ENCODE measurements around the gene RAC2.

The RAC2 gene

DNA sequence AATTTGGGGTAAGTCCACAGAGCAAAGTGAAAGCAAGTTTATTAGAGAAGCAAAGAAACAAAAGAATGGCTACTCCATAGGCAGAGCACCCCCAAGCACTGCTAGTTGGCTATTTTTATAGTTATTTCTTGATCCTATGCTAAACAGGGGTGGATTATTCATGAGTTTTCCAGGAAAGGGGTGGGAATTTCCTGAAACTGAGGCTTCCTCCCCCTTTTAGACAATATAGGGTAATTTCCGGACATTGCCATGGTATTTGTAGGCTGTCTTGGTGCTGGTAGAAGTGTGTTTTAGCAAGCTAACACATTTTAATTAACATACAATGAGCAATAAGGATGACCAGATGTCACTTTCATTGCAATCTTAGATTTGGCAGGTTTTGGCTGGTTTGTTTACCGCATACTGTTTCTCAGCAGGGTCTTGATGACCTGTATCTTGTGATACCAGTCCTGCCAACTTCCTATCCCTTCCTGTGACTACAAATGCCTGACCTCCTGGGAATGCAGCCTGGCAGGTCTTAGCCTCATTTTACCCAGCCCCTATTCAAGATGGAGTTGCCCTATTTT, 55.1 kb downstream of the RAC2 start:
- ATAC-seq = no peak
- Mint-ChIP-seq H3K9me3 (no peaks in the 10 kb centered on the region), H3K4me3 (peak overlapping the region; percentile 30), H3K4me1 (peaks cover 49% of the 10 kb centered on the region), H3K36me3 (no peaks in the 10 kb centered on the region), H3K27ac (peak overlapping the region; percentile 61)
- no peak for DNase-seq (ENCODE audit: low spot score in 2 of 2)

DNA sequence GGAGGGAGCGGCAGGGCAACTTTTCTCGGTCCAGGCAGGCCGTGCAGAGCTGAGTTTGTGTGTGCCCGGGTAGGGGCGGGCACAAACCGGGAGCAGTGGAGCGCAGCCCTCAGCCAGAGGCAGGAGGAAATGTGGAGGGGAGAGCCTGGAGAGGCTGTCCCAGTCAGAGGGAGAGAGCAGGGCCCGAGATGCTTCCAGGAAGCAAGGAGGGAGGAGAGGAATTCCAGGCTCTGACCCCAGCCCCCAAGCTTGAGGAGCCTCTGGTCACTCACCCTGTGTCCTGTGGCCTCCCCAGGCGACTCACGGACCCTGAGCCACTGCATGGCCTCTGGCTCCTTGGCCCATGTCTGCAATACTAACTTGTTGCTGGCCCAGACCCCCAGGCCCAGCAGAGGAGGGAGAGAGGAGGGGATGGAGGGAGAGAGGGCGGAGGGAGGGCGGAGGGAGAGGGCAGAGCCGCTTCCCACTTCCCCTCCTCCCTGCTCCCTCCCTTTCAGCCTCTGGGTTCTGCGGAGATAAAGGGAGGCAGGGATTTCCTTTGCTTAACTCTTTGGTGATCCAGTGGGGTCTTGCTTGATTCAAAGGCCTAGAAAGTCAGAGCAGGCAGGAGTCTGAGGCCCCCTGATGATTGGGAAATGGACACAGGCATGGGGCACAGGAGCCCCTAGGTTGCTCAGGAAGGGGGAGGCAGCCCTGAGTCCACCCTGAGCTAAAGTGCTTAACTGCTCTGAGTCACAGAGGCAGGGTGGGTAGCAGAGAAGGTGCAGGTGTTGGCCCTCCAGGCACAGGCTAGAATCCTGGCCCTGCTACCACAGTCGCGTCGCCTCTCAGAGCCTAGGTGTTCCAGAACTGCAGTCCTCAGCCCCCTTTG, 55.9 kb downstream of the RAC2 start, which contains the start of gene C1QTNF6:
TSS of gene C1QTNF6 (minus strand) at position 357 of the 871 bp plus-strand sequence. CDS start at position 323, 34 bp downstream.
- peak within 1 kb of the TSS; percentile 83 for H3K27ac Mint-ChIP-seq
- H3K4me1 Mint-ChIP-seq = peaks cover 49% of the 10 kb centered on the region
- H3K36me3 Mint-ChIP-seq = peaks cover 6% of the 10 kb centered on the region
- H3K4me3 Mint-ChIP-seq = peak within 1 kb of the TSS; percentile 30
- H3K9me3 Mint-ChIP-seq = no peaks in the 10 kb centered on the region
- DNase-seq (ENCODE audit: low spot score in 2 of 2) = no peak
- ATAC-seq = peak; percentile 5

DNA sequence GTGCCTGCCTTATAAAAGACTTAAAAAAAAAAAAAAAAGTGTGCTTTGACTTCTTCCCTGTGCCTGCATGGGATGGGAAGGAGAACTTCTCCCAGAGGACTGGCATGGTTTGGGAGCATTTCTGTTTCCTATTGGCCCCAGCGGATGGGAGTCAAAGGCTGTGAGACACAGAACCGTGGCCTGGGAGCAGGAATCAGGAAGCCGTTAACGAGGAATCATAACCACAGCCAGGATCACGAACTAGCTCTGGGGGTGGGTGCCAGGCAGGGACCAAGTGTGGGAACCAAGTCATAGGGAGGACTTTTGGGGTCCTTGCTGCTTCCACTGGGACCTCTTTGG, 56.5 kb downstream of the RAC2 start:
- peaks cover 55% of the 10 kb centered on the region for H3K4me1 Mint-ChIP-seq
- H3K4me3 Mint-ChIP-seq = peak overlapping the region; percentile 30
- ATAC-seq (no peak), DNase-seq (ENCODE audit: low spot score in 2 of 2) (no peak)
- H3K9me3 Mint-ChIP-seq = no peaks in the 10 kb centered on the region
- peaks cover 6% of the 10 kb centered on the region for H3K36me3 Mint-ChIP-seq
- peak overlapping the region; percentile 83 for H3K27ac Mint-ChIP-seq

DNA sequence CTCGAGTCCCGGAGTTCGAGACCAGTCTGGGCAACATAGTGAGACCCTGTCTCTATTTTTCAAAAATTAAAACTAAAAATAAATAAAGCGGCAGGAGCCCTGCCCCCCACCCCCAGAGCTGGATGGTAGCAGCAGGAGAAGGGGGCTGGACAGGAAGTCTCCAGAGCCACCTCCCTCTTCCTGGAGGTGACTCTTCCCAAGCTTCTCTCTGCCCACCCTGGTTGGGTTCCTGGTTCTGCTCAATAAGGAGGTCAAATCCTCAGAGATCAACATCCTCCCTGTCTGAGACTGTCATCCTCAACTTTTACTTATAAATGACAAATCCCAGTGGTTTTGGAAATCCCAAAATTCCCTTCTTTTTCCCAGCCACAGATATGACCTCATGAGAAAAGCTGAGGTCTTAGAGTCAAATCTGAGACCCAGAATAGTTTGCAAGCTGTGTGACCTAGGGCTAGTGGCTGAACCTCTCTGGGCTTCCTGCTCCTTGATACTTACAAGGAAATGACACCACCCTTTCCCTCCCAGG, 57.0 kb downstream of the RAC2 start:
- Mint-ChIP-seq H3K36me3 (peaks cover 6% of the 10 kb centered on the region), H3K4me3 (peak overlapping the region; percentile 63), H3K27ac (peak overlapping the region; percentile 83), H3K9me3 (no peaks in the 10 kb centered on the region), H3K4me1 (peaks cover 60% of the 10 kb centered on the region)
- DNase-seq (ENCODE audit: low spot score in 2 of 2) (no peak), ATAC-seq (no peak)

DNA sequence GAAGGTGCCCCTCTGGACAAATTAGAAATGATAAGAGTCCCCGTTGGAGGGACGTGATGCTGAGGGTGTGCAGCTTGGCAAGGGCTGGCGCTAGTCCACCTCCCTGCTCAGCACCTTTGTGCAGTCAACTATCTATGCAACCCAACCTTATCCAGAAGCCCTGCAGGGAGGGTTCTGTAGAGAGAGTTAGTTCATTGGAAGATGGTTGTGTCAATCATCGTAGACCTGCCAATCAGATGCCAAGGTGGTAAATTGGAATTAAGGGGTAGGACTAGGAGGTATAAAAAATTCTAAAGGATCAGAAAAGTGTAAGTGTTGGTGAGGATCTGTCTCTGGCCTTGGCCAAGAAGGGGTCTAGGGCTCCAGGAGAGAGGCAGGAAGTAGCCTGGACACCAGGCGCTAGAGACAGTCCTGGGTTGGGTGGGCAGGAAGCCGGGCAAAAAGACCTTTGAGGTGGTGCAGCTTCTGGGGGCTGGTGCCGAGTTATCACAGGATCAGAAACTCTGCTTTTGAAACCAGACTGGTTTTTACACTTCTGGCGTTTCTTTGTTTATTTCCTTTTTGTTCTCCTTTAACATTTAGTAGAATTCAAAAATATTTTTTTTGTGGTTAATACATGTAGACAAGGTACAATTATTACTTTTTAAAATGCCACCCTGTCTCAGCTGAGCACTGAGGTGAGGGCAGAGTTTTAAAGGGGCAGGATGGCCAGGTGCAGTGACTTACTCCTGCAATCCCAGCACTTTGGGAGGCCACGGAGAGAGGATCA, 57.7 kb downstream of the RAC2 start:
- Mint-ChIP-seq H3K4me3 (peak overlapping the region; percentile 63), H3K27ac (peak overlapping the region; percentile 83), H3K4me1 (peaks cover 67% of the 10 kb centered on the region), H3K9me3 (no peaks in the 10 kb centered on the region), H3K36me3 (peaks cover 6% of the 10 kb centered on the region)
- ATAC-seq (peak; percentile 81), DNase-seq (ENCODE audit: low spot score in 2 of 2) (peak; percentile 32 to 83)

DNA sequence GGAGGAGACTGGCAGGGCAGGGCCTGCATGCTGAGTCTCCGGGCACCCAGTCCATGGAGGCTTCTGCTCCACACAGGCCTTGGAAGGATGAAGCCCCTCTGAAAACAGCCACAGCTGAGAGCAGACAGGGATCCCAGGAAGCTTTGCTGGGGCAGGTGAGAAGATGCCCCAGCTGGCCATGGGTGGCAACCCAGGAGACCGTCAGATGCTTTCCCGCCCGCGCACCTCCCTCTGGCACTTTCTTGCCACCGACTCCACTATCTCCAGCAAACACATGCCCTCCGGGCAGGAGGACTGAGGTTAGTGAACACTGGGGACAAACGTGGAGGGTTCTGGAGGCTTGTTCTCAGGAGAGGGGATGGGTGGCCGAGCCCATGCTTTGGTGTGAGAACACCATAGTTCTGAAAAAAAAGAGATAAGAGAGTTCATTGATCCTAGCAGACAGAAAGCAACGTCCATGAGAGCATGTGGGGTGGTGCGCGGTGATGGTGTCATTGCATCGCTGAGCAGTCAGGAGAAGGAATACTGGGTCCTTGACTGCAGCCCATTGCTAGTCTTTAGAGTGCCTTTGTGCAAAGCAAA, 58.3 kb downstream of the RAC2 start:
- Mint-ChIP-seq H3K9me3 (no peaks in the 10 kb centered on the region), H3K4me3 (peak overlapping the region; percentile 63), H3K4me1 (peaks cover 73% of the 10 kb centered on the region), H3K27ac (peak overlapping the region; percentile 83), H3K36me3 (peaks cover 6% of the 10 kb centered on the region)
- DNase-seq (ENCODE audit: low spot score in 2 of 2) (no peak), ATAC-seq (peak; percentile 5)

DNA sequence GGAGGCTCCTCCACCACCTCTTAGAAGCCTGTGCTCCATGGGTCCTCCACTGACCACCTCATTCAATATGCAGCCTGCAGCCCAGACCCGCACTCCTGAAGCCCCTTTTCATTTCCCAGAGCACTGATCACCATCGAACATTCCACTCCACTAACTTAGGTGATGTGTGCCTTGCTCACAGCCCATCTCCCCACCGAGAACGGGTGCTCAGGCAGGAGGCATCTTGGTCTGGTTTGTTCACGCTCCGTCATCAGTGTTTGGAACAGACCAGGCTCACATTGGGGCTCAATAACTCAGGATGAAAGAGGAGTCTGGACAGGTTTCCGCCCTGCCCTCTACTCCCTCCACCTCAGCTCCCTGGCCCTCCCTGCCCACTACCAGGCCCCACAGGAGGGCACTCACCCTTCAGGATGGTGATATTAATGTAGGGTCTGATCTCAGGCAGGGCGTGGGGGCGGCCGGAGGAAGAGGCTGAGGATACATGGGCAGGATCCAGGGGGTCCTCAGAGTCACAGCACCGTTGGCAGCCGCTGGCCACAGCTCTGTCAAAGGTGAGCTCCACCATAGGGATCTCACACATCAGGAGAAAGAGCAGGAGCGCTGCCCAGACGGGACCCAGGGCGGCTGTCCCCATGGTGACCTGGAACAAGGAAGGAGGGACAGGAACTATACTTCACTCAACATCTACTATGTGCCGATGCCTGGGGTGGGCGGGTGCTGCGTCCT, 59.1 kb downstream of the RAC2 start:
- Mint-ChIP-seq H3K9me3 (no peaks in the 10 kb centered on the region), H3K4me3 (no peak overlapping the region), H3K27ac (peak overlapping the region; percentile 69), H3K4me1 (peaks cover 73% of the 10 kb centered on the region), H3K36me3 (peaks cover 6% of the 10 kb centered on the region)
- DNase-seq (ENCODE audit: low spot score in 2 of 2) (no peak), ATAC-seq (no peak)

DNA sequence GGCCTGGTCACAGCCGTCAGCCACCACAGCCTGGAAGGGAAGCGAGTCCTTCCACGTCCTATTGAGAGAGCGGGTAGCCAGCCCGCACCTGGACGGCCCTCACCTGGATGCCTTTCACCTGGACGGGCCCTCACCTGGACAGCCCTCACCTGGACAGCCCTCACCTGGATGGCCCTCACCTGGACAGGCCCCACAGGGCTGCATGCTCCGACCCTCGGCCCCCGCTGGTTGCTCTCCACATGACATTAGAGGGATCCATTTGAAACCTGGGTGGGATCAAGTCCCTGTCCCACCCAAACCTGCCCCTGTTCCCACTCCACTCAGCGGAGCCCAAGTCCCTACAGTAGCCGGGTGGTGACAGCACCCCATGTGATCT, 59.7 kb downstream of the RAC2 start:
- DNase-seq (ENCODE audit: low spot score in 2 of 2) = no peak
- peaks cover 6% of the 10 kb centered on the region for H3K36me3 Mint-ChIP-seq
- H3K9me3 Mint-ChIP-seq = no peaks in the 10 kb centered on the region
- no peak overlapping the region for H3K4me3 Mint-ChIP-seq
- H3K27ac Mint-ChIP-seq = peak overlapping the region; percentile 69
- ATAC-seq = no peak
- H3K4me1 Mint-ChIP-seq = peaks cover 73% of the 10 kb centered on the region

DNA sequence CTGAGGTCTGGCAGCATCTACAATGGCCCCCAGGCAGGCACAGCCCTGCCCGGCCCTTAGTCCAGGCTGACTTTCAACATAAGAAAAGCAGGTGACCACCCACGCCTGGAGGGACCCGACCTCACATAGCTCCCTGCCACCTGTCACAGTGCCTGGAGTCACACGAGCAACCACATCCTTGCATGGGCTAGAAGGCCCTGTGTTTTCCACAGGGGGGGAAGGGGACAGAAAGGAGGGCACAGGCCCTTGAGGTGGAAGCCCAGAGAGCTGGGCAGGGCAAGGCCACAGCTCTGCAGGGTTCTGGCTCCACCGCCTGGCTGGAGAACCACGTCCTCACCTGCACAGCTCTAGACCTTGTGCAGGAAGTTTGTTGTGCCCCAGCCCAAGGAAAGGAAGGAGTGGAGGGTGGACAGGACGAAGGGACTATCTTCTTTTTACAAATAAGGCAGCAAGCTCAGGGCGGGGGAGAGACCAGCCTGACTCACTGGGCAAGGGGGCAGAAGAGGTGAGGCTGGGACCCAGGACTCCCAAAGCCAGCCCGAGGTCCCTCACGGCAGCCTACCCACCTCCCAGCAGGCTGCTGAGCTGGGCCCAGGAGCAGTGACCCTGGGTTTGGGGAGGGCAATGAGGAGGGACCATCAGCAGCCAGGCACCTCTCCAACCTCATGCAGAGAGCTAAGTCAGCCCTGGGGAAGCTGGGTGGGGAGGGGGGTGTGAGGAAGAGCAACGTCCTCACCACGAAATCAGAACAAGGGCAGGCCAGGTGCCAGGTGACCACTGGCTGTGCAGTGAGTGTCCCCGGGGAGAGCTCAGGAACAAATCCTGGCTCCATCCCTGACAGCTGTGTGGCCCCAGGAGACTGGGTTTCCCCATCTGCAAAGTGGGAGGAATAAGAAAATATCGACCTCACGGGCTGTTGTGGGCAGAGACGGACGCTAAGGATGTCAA, 60.4 kb downstream of the RAC2 start:
- DNase-seq (ENCODE audit: low spot score in 2 of 2) = no peak
- Mint-ChIP-seq H3K36me3 (peaks cover 6% of the 10 kb centered on the region), H3K9me3 (no peaks in the 10 kb centered on the region), H3K4me1 (peaks cover 70% of the 10 kb centered on the region), H3K27ac (peak overlapping the region; percentile 88), H3K4me3 (no peak overlapping the region)
- peak; percentile 32 for ATAC-seq

DNA sequence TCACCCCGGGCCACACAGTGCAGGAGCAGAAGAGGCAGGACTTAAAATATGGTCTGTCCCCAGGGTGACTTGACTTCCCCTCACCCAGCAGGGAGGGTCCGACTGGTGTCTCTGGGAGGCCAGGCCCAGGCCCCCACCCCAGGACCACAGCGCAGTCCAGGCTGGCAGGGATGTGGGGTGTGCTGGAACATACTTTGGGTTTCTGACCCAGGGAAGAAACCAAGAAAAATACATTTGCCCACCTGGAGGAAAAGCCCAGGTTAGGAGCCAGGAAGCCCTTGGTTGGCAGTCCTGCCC, 61.2 kb downstream of the RAC2 start:
- ATAC-seq = no peak
- H3K4me3 Mint-ChIP-seq = no peak overlapping the region
- H3K4me1 Mint-ChIP-seq = peaks cover 67% of the 10 kb centered on the region
- no peak for DNase-seq (ENCODE audit: low spot score in 2 of 2)
- no peaks in the 10 kb centered on the region for H3K9me3 Mint-ChIP-seq
- peaks cover 6% of the 10 kb centered on the region for H3K36me3 Mint-ChIP-seq
- peak overlapping the region; percentile 88 for H3K27ac Mint-ChIP-seq

DNA sequence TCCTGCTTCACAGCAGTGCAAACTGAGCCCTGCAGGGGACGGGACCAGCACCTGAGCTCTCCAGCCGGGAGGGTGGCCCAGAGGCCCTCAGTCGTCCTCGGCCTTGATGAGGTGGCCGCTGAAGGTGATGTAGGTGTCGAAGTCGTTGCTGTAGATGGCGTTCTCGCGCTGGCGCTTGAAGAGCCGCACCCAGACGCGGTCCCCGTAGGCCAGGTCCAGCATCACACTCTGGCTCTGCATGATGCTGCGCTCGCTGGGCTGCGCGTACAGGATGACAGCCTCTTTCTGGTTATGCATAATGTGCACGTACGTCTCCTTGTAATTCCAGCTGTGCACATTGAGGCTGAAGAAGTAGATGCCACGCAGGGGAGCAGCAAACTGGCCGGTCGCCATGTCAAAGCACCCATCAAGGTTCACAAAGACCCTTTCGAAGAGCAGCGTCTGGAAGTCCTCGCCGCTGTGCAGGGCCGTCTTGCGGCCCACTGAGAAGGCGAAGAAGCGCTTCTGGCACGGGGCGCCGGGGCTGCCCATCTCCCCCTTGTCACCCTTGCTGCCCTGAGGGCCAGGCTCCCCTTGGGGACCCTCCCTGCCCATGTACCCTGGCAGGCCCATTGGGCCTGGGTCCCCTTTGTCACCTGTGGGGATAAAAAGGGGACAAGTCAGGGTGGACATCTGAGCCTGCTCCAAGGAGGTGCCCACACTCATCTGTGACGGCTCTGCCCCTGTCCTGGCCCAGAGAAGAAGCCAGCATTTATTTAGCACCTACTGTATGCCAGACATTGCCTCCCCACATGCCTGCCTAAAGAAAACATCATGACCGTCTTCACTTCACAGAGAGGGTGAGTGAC, 61.7 kb downstream of the RAC2 start:
- no peaks in the 10 kb centered on the region for H3K9me3 Mint-ChIP-seq
- H3K36me3 Mint-ChIP-seq = peaks cover 6% of the 10 kb centered on the region
- DNase-seq (ENCODE audit: low spot score in 2 of 2) (no peak), ATAC-seq (no peak)
- peak overlapping the region; percentile 69 for H3K27ac Mint-ChIP-seq
- H3K4me3 Mint-ChIP-seq = no peak overlapping the region
- H3K4me1 Mint-ChIP-seq = peaks cover 67% of the 10 kb centered on the region

DNA sequence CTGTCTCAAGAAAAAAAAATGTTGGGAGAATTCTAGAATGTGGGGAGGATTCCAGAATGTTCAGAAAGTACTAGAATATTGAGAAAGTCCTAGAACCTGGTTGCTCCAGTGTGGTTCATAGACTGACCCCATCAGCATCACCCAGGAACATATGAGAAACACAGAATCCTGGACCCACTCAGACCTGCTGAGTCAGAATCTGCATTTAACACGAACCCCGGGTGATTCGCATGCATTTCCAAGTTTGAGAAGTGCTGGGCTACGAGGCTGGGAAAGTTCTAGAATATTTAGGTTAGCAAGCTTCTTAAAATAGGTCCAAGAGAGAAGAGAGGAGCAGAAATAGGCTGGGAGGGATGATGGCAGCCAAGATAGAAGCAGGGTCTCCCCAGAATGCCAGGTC, 62.4 kb downstream of the RAC2 start:
- Mint-ChIP-seq H3K4me3 (no peak overlapping the region), H3K9me3 (no peaks in the 10 kb centered on the region), H3K4me1 (peaks cover 67% of the 10 kb centered on the region), H3K27ac (peak overlapping the region; percentile 69), H3K36me3 (peaks cover 6% of the 10 kb centered on the region)
- no peak for ATAC-seq
- DNase-seq (ENCODE audit: low spot score in 2 of 2) = no peak

DNA sequence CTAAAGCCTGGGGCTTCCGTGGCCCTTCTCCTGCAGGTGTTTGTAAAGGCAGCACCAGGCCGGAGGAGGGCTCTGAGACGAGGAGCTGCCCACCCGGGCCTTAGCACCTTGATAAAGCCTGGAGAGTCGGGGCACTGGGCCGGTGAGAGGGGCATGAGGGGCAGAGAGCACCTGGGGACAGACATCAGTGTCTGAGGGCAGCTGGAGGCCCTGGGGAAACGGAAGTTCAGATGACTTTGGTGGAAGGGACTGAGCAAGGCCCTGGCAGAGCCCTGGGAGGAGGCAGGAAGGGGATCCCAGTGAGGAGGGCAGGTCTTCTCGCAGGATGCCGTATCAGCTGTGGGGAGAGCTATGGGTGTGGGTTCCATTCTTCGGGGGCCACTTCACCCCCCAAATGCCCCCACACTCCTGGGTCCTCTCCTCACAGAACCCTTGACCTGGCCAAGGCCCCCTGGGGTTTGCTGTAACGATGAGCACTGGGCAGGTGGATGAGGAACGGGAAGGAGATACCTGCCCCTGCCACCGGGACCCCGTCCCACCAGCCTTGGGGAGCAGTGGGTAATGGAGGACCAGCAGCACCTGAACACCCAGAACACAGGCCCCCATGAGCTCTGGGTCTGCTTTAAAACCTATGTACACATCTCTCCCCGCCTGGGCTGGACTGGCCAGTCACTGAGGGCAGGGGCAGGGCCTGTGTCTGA, 63.4 kb downstream of the RAC2 start:
- H3K27ac Mint-ChIP-seq = peak overlapping the region; percentile 69
- no peak for DNase-seq (ENCODE audit: low spot score in 2 of 2)
- H3K9me3 Mint-ChIP-seq = no peaks in the 10 kb centered on the region
- H3K36me3 Mint-ChIP-seq = peaks cover 6% of the 10 kb centered on the region
- peaks cover 63% of the 10 kb centered on the region for H3K4me1 Mint-ChIP-seq
- H3K4me3 Mint-ChIP-seq = no peak overlapping the region
- ATAC-seq = no peak

All from stimulated activated effector memory CD8-positive, alpha-beta T cell treated with anti-CD3 and anti-CD28 coated beads, Interleukin-12 subunit alpha, Interleukin-12 subunit beta, amount 100 ng/mL, for 72 hours (primary cell).